HEK293T (cell line): ENCODE measurements around the gene MCTP2.

ENCODE experiments used
- CTCF ChIA-PET: fragments of 350-600 bp; formaldehyde crosslinking; extraction: SDS; loops from one replicate; lab custom pipeline; 2021; ENCODE audit warnings: antibody characterized with exemption, inconsistent platforms; lab: Yijun Ruan, JAX
- POLR2A ChIA-PET: fragments of 350-600 bp; formaldehyde crosslinking; extraction: SDS; loops from one replicate; lab custom pipeline; 2020; ENCODE audit warnings: antibody characterized with exemption, inconsistent platforms; lab: Yijun Ruan, JAX
- DNase-seq: peaks from one replicate; pipeline ENCODE4 v3.0.0; 2012; ENCODE audit warnings: mixed read lengths; ENCODE audit errors: extremely low spot score
- ARNT ChIP-seq: fragments of 450-650 bp; IDR thresholded peaks from 2 replicates; pipeline ENCODE4 v1.6.1; 2017; ENCODE audit warnings: mild to moderate bottlenecking
- BHLHE40 ChIP-seq: fragments of 450-650 bp; IDR thresholded peaks from 2 replicates; pipeline ENCODE4 v1.6.1; 2016; ENCODE audit warnings: mild to moderate bottlenecking, moderate library complexity, borderline replicate concordance
- CTBP1 ChIP-seq: fragments of 450-650 bp; IDR thresholded peaks from 2 replicates; pipeline ENCODE4 v1.6.1; 2016; ENCODE audit warnings: borderline replicate concordance
- ELF4 ChIP-seq: fragments of 450-650 bp; IDR thresholded peaks from 2 replicates; pipeline ENCODE4 v1.6.1; 2017; ENCODE audit warnings: antibody characterized with exemption
- FOXA1 ChIP-seq: fragments of 450-650 bp; IDR thresholded peaks from 2 replicates; pipeline ENCODE4 v1.6.1; 2016; ENCODE audit warnings: mild to moderate bottlenecking
- FOXK2 ChIP-seq: fragments of 450-650 bp; IDR thresholded peaks from 2 replicates; pipeline ENCODE4 v1.6.1; 2016; ENCODE audit warnings: mild to moderate bottlenecking
- FOXM1 ChIP-seq: fragments of 450-650 bp; IDR thresholded peaks from 2 replicates; pipeline ENCODE4 v1.6.1; 2017; ENCODE audit warnings: mild to moderate bottlenecking, borderline replicate concordance
- HDGF ChIP-seq: fragments of 450-650 bp; IDR thresholded peaks from 2 replicates; pipeline ENCODE4 v1.6.1; 2017; ENCODE audit warnings: antibody characterized with exemption, borderline replicate concordance
- L3MBTL2 ChIP-seq: fragments of 450-650 bp; conservative IDR thresholded peaks from 2 replicates; pipeline ENCODE4 v1.6.1; 2016; ENCODE audit warnings: mild to moderate bottlenecking
- LEF1 ChIP-seq: fragments of 450-650 bp; IDR thresholded peaks from 2 replicates; pipeline ENCODE4 v1.6.1; 2017; ENCODE audit warnings: mild to moderate bottlenecking, borderline replicate concordance
- NFRKB ChIP-seq: fragments of 450-650 bp; IDR thresholded peaks from 2 replicates; pipeline ENCODE4 v1.6.1; 2016; ENCODE audit warnings: mild to moderate bottlenecking, moderate library complexity
- PKNOX1 ChIP-seq: fragments of 450-650 bp; IDR thresholded peaks from 2 replicates; pipeline ENCODE4 v1.6.1; 2016
- SP1 ChIP-seq: fragments of 450-650 bp; IDR thresholded peaks from 2 replicates; pipeline ENCODE4 v1.6.1; 2017
- SUZ12 ChIP-seq: fragments of 450-650 bp; IDR thresholded peaks from 2 replicates; pipeline ENCODE4 v1.6.1; 2016; ENCODE audit warnings: mild to moderate bottlenecking
- TARDBP ChIP-seq: fragments of 450-650 bp; IDR thresholded peaks from 2 replicates; pipeline ENCODE4 v1.6.1; 2016
- ZNF384 ChIP-seq: fragments of 450-650 bp; IDR thresholded peaks from 2 replicates; pipeline ENCODE4 v1.6.1; 2016

Gene MCTP2

GRCh38 chr15:94351031-94351535, 119.7 kb downstream of the MCTP2 start:
- no peak for DNase-seq
- CTCF ChIA-PET: no interaction called here
- TF ChIP-seq LEF1: no peak
- no peak for TF ChIP-seq FOXA1
- TF ChIP-seq SP1: no peak
- no peak for TF ChIP-seq FOXM1
- TF ChIP-seq ZNF384: no peak
- no peak for TF ChIP-seq CTBP1
- TF ChIP-seq L3MBTL2: no peak
- TF ChIP-seq PKNOX1: no peak
- no peak for TF ChIP-seq SUZ12
- no peak for TF ChIP-seq BHLHE40
- no peak for TF ChIP-seq HDGF
- no peak for TF ChIP-seq ELF4
- no peak for TF ChIP-seq ARNT
- TF ChIP-seq TARDBP: no peak
- POLR2A ChIA-PET: no interaction called here

GRCh38 chr15:94352636-94353487, 121.5 kb downstream of the MCTP2 start:
- POLR2A ChIA-PET: no interaction called here
- TF ChIP-seq PKNOX1: no peak
- no peak for TF ChIP-seq HDGF
- TF ChIP-seq TARDBP: no peak
- TF ChIP-seq FOXK2: no peak
- TF ChIP-seq LEF1: no peak
- no peak for TF ChIP-seq ELF4
- TF ChIP-seq FOXM1: no peak
- TF ChIP-seq SUZ12: no peak
- no peak for TF ChIP-seq ZNF384
- TF ChIP-seq SP1: no peak
- TF ChIP-seq FOXA1: no peak
- no peak for TF ChIP-seq NFRKB
- CTCF ChIA-PET: no interaction called here
- DNase-seq: no peak

- no peak for DNase-seq
- ChIA-PET POLR2A (no interaction called here), CTCF (no interaction called here)
- TF ChIP-seq TARDBP: no peak
- no peak for TF ChIP-seq BHLHE40
- no peak for TF ChIP-seq PKNOX1
- TF ChIP-seq SUZ12: no peak
- no peak for TF ChIP-seq ZNF384
- TF ChIP-seq NFRKB: no peak
- no peak for TF ChIP-seq CTBP1
- TF ChIP-seq FOXK2: no peak
- TF ChIP-seq ELF4: no peak
- no peak for TF ChIP-seq FOXA1
- TF ChIP-seq SP1: no peak
- no peak for TF ChIP-seq HDGF
Observed at GRCh38 chr15:94353488-94353820, 122.1 kb downstream of the MCTP2 start.

- ChIA-PET CTCF (no interaction called here), POLR2A (no interaction called here)
- no peak for DNase-seq
- TF ChIP-seq FOXA1: no peak
- no peak for TF ChIP-seq FOXM1
- no peak for TF ChIP-seq PKNOX1
- TF ChIP-seq TARDBP: no peak
- TF ChIP-seq L3MBTL2: no peak
Observed at GRCh38 chr15:94354655-94355054, 123.3 kb downstream of the MCTP2 start.

GRCh38 chr15:94359716-94360115, 128.4 kb downstream of the MCTP2 start:
- no peak for DNase-seq
- ChIA-PET CTCF (no interaction called here), POLR2A (no interaction called here)
- TF ChIP-seq FOXK2 (no peak), L3MBTL2 (no peak), ZNF384 (no peak), ELF4 (no peak), BHLHE40 (no peak), ARNT (no peak), NFRKB (no peak), HDGF (no peak), SP1 (no peak), LEF1 (no peak), FOXM1 (no peak)

GRCh38 chr15:94360251-94360685, 128.9 kb downstream of the MCTP2 start:
- no peak for DNase-seq
- no peak for TF ChIP-seq FOXM1
- no peak for TF ChIP-seq L3MBTL2
- TF ChIP-seq BHLHE40: no peak
- TF ChIP-seq HDGF: no peak
- TF ChIP-seq CTBP1: no peak
- TF ChIP-seq SP1: no peak
- no peak for TF ChIP-seq NFRKB
- TF ChIP-seq ARNT: no peak
- TF ChIP-seq ELF4: no peak
- TF ChIP-seq FOXK2: no peak
- TF ChIP-seq TARDBP: no peak
- TF ChIP-seq FOXA1: no peak
- no peak for TF ChIP-seq SUZ12
- no peak for TF ChIP-seq PKNOX1
- TF ChIP-seq LEF1: no peak
- TF ChIP-seq ZNF384: no peak
- CTCF ChIA-PET: no interaction called here
- POLR2A ChIA-PET: no interaction called here
